GM19099 (cell line): ENCODE data around the gene DHDH.

Experiments used
- POLR2A ChIP-seq: IDR thresholded peaks from 3 replicates; pipeline ENCODE4 v1.6.1; 2011; ENCODE audit warnings: low read depth; ENCODE audit not compliant: insufficient read length; ENCODE audit errors: extremely low read depth

Gene DHDH

DNA sequence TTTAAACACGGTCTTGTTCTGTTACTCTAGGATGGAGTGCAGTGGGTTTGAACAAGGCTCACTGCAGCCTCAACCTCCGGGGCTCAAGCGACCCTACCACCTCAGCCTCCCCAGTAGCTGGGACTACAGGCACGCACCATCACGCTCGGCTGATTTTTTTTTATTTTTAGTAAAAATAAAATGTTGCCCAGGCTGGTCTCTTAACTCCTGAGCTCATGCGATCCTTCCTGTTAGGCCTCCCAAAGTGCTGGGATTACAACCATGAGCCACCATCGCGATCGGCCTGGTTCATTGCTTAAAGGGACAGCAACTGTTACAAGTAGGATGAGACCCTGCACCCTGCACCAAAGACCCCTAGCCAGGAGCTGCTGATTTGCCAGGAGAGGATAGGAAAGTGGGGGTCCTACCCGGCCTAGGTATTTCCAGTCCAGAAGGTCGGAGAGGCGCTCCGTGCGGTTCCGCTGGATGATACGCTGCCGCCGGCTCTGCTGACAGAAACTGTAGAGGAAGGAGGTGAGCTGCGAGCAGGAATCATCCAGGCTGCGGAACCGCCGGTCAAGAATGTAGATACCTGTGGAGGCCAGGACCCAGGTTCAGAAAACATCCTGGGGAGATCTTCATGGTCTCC, 36.8 kb downstream of the DHDH start:
- TF ChIP-seq POLR2A: no peak

DNA sequence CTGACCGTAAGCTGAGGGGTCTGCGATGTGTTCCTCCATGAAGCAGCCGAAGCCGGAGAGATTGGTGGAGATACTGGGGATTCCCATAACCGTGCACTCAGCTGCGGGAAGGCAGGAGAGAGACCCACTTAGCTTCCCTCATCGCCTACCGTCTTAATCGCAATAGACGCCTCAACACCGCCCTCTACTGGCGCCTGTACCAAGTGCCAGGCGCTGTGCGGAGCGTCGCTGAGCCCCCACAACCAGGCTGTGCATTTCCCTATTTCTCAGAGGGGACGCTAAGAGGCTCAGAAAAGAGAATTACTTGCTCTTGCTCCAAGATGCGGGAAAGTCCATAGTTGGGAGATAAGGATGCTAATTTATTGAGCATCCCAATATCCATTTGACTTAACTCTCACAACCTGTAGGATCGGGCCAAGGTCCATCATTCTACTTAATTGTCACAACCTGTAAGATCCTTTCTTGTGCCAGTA, 37.5 kb downstream of the DHDH start:
- no peak for TF ChIP-seq POLR2A

GRCh38 chr19:48975947-48976847, 42.7 kb downstream of the DHDH start:
- no peak for TF ChIP-seq POLR2A

GRCh38 chr19:48977061-48977460, 43.6 kb downstream of the DHDH start:
- TF ChIP-seq POLR2A: no peak

DNA sequence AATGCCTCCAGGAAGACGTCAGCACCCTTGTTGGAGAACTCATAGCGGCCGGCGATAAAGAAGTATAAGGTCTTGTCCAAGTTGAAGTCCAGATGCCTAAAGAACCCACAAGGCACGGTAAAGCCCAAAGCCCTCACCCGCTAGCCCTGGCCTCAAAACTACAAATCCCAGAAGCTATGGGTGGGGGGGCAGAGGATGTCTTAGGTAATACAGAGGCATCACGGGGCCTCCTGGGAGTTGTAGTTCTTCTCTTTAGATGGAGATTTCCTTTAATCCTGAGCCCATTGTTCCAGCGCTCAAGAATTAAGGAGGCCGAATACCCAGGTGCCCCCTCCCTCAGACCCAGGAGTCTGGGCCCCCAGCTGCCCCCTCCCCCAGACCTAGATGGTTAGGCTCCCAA, 48.8 kb downstream of the DHDH start:
- TF ChIP-seq POLR2A: no peak

DNA sequence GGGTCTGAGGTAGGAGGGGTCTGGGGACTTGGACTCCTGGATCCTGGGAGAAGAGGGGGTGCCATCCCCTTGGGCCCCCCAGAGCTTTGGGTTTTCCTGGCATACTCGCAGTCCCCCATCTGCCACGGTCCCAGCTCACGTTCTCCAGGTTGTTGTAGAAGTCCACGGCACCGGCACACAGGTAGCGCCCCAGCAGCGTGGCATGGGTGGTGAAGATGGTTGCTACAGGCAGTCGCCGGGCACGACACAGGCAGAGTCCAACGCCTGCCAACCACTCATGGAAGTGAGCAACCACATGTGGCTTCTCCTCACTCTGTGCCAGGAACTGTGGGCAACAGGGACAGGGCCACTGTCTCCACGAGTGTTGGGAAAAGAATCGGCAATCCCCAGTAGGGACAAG, 52.2 kb downstream of the DHDH start:
- no peak for TF ChIP-seq POLR2A

- TF ChIP-seq POLR2A: no peak
These were observed 52.7 kb downstream of the DHDH start for GRCh38 chr19:48986211-48986610.

GRCh38 chr19:48987323-48987722, 53.8 kb downstream of the DHDH start:
- TF ChIP-seq POLR2A: no peak

- no peak for TF ChIP-seq POLR2A
These were observed 54.8 kb downstream of the DHDH start for GRCh38 chr19:48988286-48988685.

- TF ChIP-seq POLR2A: no peak
These were observed 55.4 kb downstream of the DHDH start for GRCh38 chr19:48988860-48989259.

GRCh38 chr19:48989701-48990291, 56.3 kb downstream of the DHDH start:
- TF ChIP-seq POLR2A: no peak

DNA sequence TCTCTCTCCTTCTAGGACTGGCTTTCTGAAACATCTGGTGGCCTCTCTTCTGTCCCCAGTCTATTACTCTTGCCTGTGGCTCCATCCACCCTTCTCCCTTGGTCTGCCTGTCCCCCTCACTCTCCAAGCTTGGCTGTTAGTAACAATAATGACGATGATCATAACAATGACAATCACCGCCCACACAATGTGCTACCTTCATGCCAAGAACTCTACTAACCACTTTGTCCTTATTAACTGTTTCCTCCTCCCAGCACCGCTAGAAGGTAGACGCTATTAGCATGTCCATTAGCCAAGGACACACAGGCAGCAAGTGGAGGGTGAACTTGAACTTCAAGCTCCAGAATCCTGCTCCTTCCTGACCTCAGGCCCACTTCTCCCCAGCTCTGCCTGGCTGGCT, 56.9 kb downstream of the DHDH start:
- no peak for TF ChIP-seq POLR2A

DNA sequence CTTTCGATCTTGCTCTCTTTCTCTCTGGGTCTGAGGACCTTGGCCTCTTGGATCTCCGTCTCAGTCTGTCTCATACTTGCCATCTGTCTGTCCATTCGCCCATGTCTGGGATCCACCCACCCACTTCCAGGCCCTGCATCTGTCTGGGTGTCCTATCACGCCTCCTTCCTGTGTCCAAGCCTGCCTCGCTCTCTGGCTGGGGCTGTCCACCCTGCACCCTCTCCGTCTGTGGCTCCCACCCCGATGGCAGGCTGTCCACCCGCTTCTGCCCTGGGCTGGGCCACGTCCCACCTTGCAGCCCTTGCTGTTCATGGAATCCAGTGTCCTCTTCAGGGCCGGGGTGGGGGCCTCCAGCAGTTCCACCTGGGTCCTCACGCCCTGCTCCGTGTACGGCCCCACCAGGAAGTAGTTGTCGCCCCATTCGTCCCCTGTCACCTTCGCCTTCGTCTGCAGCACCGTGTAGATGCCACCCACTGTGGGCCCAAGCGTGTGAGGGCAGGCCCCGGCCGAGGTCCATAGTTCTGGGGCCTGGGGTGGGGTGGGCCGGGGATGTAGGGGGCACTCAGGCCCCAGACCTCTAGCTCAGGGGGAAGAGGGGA, 57.6 kb downstream of the DHDH start:
- TF ChIP-seq POLR2A: no peak

DNA sequence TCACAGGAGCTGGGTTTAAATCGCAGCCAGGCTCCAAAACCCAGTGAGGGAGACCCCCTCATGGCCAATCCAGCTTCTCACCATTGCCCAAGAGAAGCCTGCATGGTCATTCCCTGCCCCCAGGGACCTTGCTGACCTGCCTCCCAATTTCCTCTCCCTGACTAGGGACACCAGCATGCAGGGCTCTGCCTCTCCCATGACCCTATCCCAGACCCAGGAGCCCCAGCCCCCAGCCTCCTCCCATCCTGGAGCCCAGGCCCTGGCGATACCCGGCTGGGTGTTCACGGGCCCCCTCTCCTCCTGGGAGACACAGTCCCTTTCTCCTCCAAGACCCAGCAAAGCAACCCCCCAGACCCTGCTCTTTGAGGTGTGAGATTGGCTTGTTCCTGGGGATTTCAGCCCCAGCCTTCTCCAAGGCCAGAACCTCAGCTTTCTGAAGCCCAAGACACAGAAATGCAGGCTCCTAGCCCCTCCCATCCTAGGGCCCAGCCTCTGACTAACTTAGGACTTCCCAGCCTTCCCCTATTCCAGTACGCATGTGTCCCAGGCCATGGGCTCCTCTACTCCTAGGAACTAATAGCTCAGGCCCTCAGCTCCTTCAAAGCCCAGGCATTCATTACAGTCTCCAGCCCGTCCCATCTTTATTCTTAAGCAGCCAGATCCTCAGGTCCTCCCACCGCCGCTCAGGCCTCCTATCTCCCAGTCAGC, 58.5 kb downstream of the DHDH start:
- no peak for TF ChIP-seq POLR2A
